ENCODE results near the gene DNAJC8. TPM values are rescaled to one million over a fixed set of nuclear protein-coding genes. Genes with fewer than 3 reads are reported as not detected.

The DNAJC8 gene
- total and polyA plus RNA-seq, 2 of the 4 experiments (the other 2 are of a cell fraction): 53.6 to 81.0 TPM

- ChIA-PET POLR2A (ENCODE audit: unreplicated experiment) (no interaction called here), CTCF (interaction anchor here (0.7 kb wide), 2 partner anchors 28 to 35 kb away, joined by 4 to 7 read pairs; no protein-coding TSS in a partner anchor)
- Histone ChIP-seq H4K8ac (ENCODE audit: low read depth in 2 of 2, low read length in 2 of 2) (no peak overlapping the region), H2AK9ac (replicated peaks; ENCODE audit: low read depth, low read length, poor library complexity) (no peak overlapping the region), H3K4me1 (ENCODE audit: control insufficient read depth, insufficient read depth, low read length) (no peaks in the 10 kb centered on the region), H3K9me1 (ENCODE audit: insufficient read depth, low read length) (peaks cover 5% of the 10 kb centered on the region; the same call in 1 of the 2 replicates), H3K4ac (ENCODE audit: low read depth, low read length) (no peak overlapping the region), H3K9ac (ENCODE audit: low read depth, low read length) (no peak overlapping the region), H3K79me1 (ENCODE audit: low read depth in 1 of 2, low read length in 2 of 2) (peaks cover 25 to 38% of the 10 kb centered on the region in 2 experiments), H3K4me2 (ENCODE audit: low read depth, low read length) (no peak overlapping the region), H2AFZ (replicated peaks; ENCODE audit: low read length, poor library complexity) (no peak overlapping the region), H3K9me3 (ENCODE audit: control insufficient read depth, insufficient read depth, low read length) (no peaks in the 10 kb centered on the region), H3K36me3 (ENCODE audit: control insufficient read depth, insufficient read depth, low read length) (peaks cover 19% of the 10 kb centered on the region), H2BK20ac (ENCODE audit: low read depth, low read length) (no peak overlapping the region), H3K4me3 (ENCODE audit: insufficient read depth, low read depth, low read length) (no peak overlapping the region), H3K14ac (replicated peaks; ENCODE audit: low read depth, low read length) (no peak overlapping the region), H3K56ac (ENCODE audit: extremely low read depth, insufficient read depth, low read length) (no peak overlapping the region), H3K27ac (ENCODE audit: insufficient read depth, low read length) (no peak overlapping the region), H2AK5ac (ENCODE audit: low read depth, low read length) (no peak overlapping the region), H4K20me1 (ENCODE audit: insufficient read depth, low read length) (peaks cover 8% of the 10 kb centered on the region; the same call in 1 of the 2 replicates), H3K18ac (ENCODE audit: low read depth, low read length) (no peak overlapping the region), H2BK15ac (ENCODE audit: low read depth, low read length) (no peak overlapping the region), H4K5ac (ENCODE audit: low read depth, low read length) (no peak overlapping the region), H3K27me3 (ENCODE audit: control insufficient read depth, insufficient read depth, low read length) (no peaks in the 10 kb centered on the region), H2BK5ac (ENCODE audit: low read depth, low read length, poor library complexity, severe bottlenecking) (no peak overlapping the region), H4K91ac (ENCODE audit: insufficient read depth, low read depth, low read length) (no peak overlapping the region), H2BK120ac (ENCODE audit: low read depth, low read length) (no peak overlapping the region), H3K23ac (ENCODE audit: low read depth, low read length) (no peak overlapping the region)
- dilution Hi-C loops (cut with HindIII; ENCODE audit: low sequenced_read_pairs, unreplicated experiment) (no loop called here), intact Hi-C loops (cut with micrococcal nuclease) (no loop called here), in situ Hi-C loops (cut with MboI; ENCODE audit: low sequenced_read_pairs) (no loop called here)
- ATAC-seq (ENCODE audit: low read depth): 0 out of 2 replicates have a peak, but pooled peaks have one; percentile 24
- DNase-seq: no peak
- WGBS, 2 experiments (ENCODE audit: extremely low coverage in 2 of 2, insufficient read length in 1 of 2): no CpG with 5 or more reads among the region's 2 CpGs
- BruUV-seq (replicated peaks): no TSS peak
- TF ChIP-seq MAFK (IDR thresholded peaks at IDR 0.05; ENCODE audit: low read depth, low read length): no peak
- TF ChIP-seq SMC3 (IDR thresholded peaks at IDR 0.05; ENCODE audit: low read depth, low read length): no peak
- no peak for TF ChIP-seq CTCF (conservative IDR thresholded peaks at IDR 0.05; ENCODE audit: low read depth, low read length)
- no peak for TF ChIP-seq RAD21 (IDR thresholded peaks at IDR 0.05; ENCODE audit: low read length)
- TF ChIP-seq POLR2A (IDR thresholded peaks at IDR 0.05; ENCODE audit: low read depth, low read length): no peak
- TF ChIP-seq, protein P1, sequence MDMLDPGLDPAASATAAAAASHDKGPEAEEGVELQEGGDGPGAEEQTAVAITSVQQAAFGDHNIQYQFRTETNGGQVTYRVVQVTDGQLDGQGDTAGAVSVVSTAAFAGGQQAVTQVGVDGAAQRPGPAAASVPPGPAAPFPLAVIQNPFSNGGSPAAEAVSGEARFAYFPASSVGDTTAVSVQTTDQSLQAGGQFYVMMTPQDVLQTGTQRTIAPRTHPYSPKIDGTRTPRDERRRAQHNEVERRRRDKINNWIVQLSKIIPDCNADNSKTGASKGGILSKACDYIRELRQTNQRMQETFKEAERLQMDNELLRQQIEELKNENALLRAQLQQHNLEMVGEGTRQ (IDR thresholded peaks at IDR 0.05; ENCODE audit: low read depth, low read length): no peak
- TF ChIP-seq MXI1 (IDR thresholded peaks at IDR 0.05; ENCODE audit: borderline replicate concordance, low read depth, low read length): no peak
- TF ChIP-seq MAZ (IDR thresholded peaks at IDR 0.05; ENCODE audit: borderline replicate concordance, low read depth, low read length): no peak
- TF ChIP-seq RCOR1 (IDR thresholded peaks at IDR 0.05; ENCODE audit: insufficient replicate concordance, low read length): no peak
- no peak for TF ChIP-seq BHLHE40 (IDR thresholded peaks at IDR 0.05; ENCODE audit: low read depth, low read length)
- TF ChIP-seq CEBPB (IDR thresholded peaks at IDR 0.05; ENCODE audit: low read depth, low read length): no peak
- no peak for TF ChIP-seq RFX5 (IDR thresholded peaks at IDR 0.05; ENCODE audit: low read depth, low read length)
- no peak for TF ChIP-seq ELK1 (IDR thresholded peaks at IDR 0.05; ENCODE audit: borderline replicate concordance, low read depth, low read length)
- no peak for TF ChIP-seq CHD1 (IDR thresholded peaks at IDR 0.05; ENCODE audit: low read depth, low read length)
- no peak for TF ChIP-seq FOS (IDR thresholded peaks at IDR 0.05; ENCODE audit: low read depth, low read length)
- no peak for TF ChIP-seq NFE2L2 (IDR thresholded peaks at IDR 0.05; ENCODE audit: low read depth, low read length)
Measured at GRCh38 chr1:28229996-28230395, 2.8 kb downstream of the DNAJC8 start.
